ENCODE measurements around the gene CLHC1. TPM values are rescaled to one million over a fixed set of nuclear protein-coding genes. Genes with fewer than 3 reads are reported as not detected.
"Not testable (repeated sequence)": the region's sequence is repeated elsewhere in the genome, so short reads cannot be mapped to it uniquely, and the experiment has no call there.

CLHC1 gene
- total RNA-seq, 2 experiments from 2014 or later, result 4.0 to 6.1 TPM

- POLR2A ChIA-PET, result interaction anchor here (0.6 kb wide), 1 partner anchor 71 kb away, joined by 5 read pairs; no protein-coding TSS in a partner anchor
These were observed 80.2 kb downstream of the CLHC1 start for GRCh38 chr2:55151733-55152433.

GRCh38 chr2:55150834-55151233 lies 81.3 kb downstream of the CLHC1 start:
- POLR2A ChIA-PET, result no interaction called here

More at GRCh38 chr2:55151733-55152433, 80.2 kb downstream of the CLHC1 start:
- no peaks in the 10 kb centered on the region for H3K27me3 Mint-ChIP-seq
- no peak overlapping the region for H3K4me3 Mint-ChIP-seq
- CTCF ChIA-PET, result no interaction called here
- H3K27ac Mint-ChIP-seq, result no peak overlapping the region
- H3K4me1 Mint-ChIP-seq, result no peaks in the 10 kb centered on the region
- ATAC-seq (no peak), DNase-seq (no peak)
- no peaks in the 10 kb centered on the region for H3K36me3 Mint-ChIP-seq (ENCODE audit: low read depth)
- H3K9me3 Mint-ChIP-seq (ENCODE audit: low read depth), result no peaks in the 10 kb centered on the region
- intact Hi-C loops (cut with DNase I, micrococcal nuclease), result no loop called here

GRCh38 chr2:55148269-55148668 lies 83.8 kb downstream of the CLHC1 start:
- H3K4me1 Mint-ChIP-seq, result no peaks in the 10 kb centered on the region
- H3K27me3 Mint-ChIP-seq, result no peaks in the 10 kb centered on the region
- H3K9me3 Mint-ChIP-seq (ENCODE audit: low read depth), result no peaks in the 10 kb centered on the region
- intact Hi-C loops (cut with DNase I, micrococcal nuclease), result no loop called here
- no peak overlapping the region for H3K4me3 Mint-ChIP-seq
- ChIA-PET POLR2A (no interaction called here), CTCF (interaction anchor here (1.1 kb wide), 1 partner anchor 12 kb away, joined by 3 read pairs; no protein-coding TSS in a partner anchor)
- DNase-seq, result no peak
- no peak for ATAC-seq
- no peak overlapping the region for H3K27ac Mint-ChIP-seq
- H3K36me3 Mint-ChIP-seq (ENCODE audit: low read depth), result no peaks in the 10 kb centered on the region

More at GRCh38 chr2:55150834-55151233, 81.3 kb downstream of the CLHC1 start:
- H3K36me3 Mint-ChIP-seq (ENCODE audit: low read depth), result no peaks in the 10 kb centered on the region
- no peak for DNase-seq
- no peak overlapping the region for H3K4me3 Mint-ChIP-seq
- H3K4me1 Mint-ChIP-seq, result no peaks in the 10 kb centered on the region
- ATAC-seq, result no peak
- no peaks in the 10 kb centered on the region for H3K27me3 Mint-ChIP-seq
- CTCF ChIA-PET, result no interaction called here
- intact Hi-C loops (cut with DNase I, micrococcal nuclease), result no loop called here
- H3K9me3 Mint-ChIP-seq (ENCODE audit: low read depth), result no peaks in the 10 kb centered on the region
- H3K27ac Mint-ChIP-seq, result no peak overlapping the region

GRCh38 chr2:55147531-55147930 lies 84.6 kb downstream of the CLHC1 start:
- H3K27ac Mint-ChIP-seq, result no peak overlapping the region
- ChIA-PET POLR2A (no interaction called here), CTCF (interaction anchor here (0.7 kb wide), 1 partner anchor 43 kb away, joined by 3 read pairs; no protein-coding TSS in a partner anchor)
- intact Hi-C loops (cut with DNase I, micrococcal nuclease), result no loop called here
- H3K36me3 Mint-ChIP-seq (ENCODE audit: low read depth), result no peaks in the 10 kb centered on the region
- DNase-seq, result no peak
- no peaks in the 10 kb centered on the region for H3K27me3 Mint-ChIP-seq
- H3K9me3 Mint-ChIP-seq (ENCODE audit: low read depth), result no peaks in the 10 kb centered on the region
- H3K4me3 Mint-ChIP-seq, result no peak overlapping the region
- no peak for ATAC-seq
- H3K4me1 Mint-ChIP-seq, result no peaks in the 10 kb centered on the region

GRCh38 chr2:55147041-55147440 lies 85.1 kb downstream of the CLHC1 start:
- no peak for ATAC-seq
- Mint-ChIP-seq H3K9me3 (ENCODE audit: low read depth) (no peaks in the 10 kb centered on the region), H3K36me3 (ENCODE audit: low read depth) (no peaks in the 10 kb centered on the region), H3K27ac (no peak overlapping the region), H3K4me1 (peaks cover under 1% of the 10 kb centered on the region), H3K4me3 (no peak overlapping the region), H3K27me3 (no peaks in the 10 kb centered on the region)
- POLR2A ChIA-PET, result no interaction called here
- CTCF ChIA-PET, result interaction anchor here (0.6 to 0.7 kb wide), 2 partner anchors 43 to 287 kb away, joined by 3 to 4 read pairs; no protein-coding TSS in a partner anchor
- no peak for DNase-seq
- intact Hi-C loops (cut with DNase I, micrococcal nuclease), result no loop called here

GRCh38 chr2:55146263-55146662 lies 85.8 kb downstream of the CLHC1 start:
- no peaks in the 10 kb centered on the region for H3K27me3 Mint-ChIP-seq
- POLR2A ChIA-PET, result no interaction called here
- H3K9me3 Mint-ChIP-seq (ENCODE audit: low read depth), result no peaks in the 10 kb centered on the region
- no peaks in the 10 kb centered on the region for H3K36me3 Mint-ChIP-seq (ENCODE audit: low read depth)
- no peak overlapping the region for H3K4me3 Mint-ChIP-seq
- DNase-seq (no peak), ATAC-seq (no peak)
- peaks cover 5% of the 10 kb centered on the region for H3K4me1 Mint-ChIP-seq
- CTCF ChIA-PET, result interaction anchor here (0.6 kb wide), 1 partner anchor 288 kb away, joined by 4 read pairs; no protein-coding TSS in a partner anchor
- intact Hi-C loops (cut with DNase I, micrococcal nuclease), result no loop called here
- H3K27ac Mint-ChIP-seq, result no peak overlapping the region

- no peaks in the 10 kb centered on the region for H3K27me3 Mint-ChIP-seq
- DNase-seq, result no peak
- CTCF ChIA-PET, result no interaction called here
- H3K9me3 Mint-ChIP-seq (ENCODE audit: low read depth), result no peaks in the 10 kb centered on the region
- no peak for ATAC-seq
- peaks cover 5% of the 10 kb centered on the region for H3K4me1 Mint-ChIP-seq
- intact Hi-C loops (cut with DNase I, micrococcal nuclease), result no loop called here
- H3K4me3 Mint-ChIP-seq, result no peak overlapping the region
- POLR2A ChIA-PET, result no interaction called here
- H3K36me3 Mint-ChIP-seq (ENCODE audit: low read depth), result no peaks in the 10 kb centered on the region
- H3K27ac Mint-ChIP-seq, result no peak overlapping the region
These were observed 86.9 kb downstream of the CLHC1 start for GRCh38 chr2:55144922-55145820.

- H3K4me3 Mint-ChIP-seq; CTCF ChIA-PET; ATAC-seq; intact Hi-C loops (cut with DNase I, micrococcal nuclease); H3K27me3 Mint-ChIP-seq; H3K27ac Mint-ChIP-seq; H3K4me1 Mint-ChIP-seq; DNase-seq; H3K36me3 Mint-ChIP-seq (ENCODE audit: low read depth); H3K9me3 Mint-ChIP-seq (ENCODE audit: low read depth); POLR2A ChIA-PET: not testable (repeated sequence)
These were observed 88.4 kb downstream of the CLHC1 start for GRCh38 chr2:55143706-55144105.

- Mint-ChIP-seq H3K27ac (no peak overlapping the region), H3K4me1 (peaks cover 5% of the 10 kb centered on the region), H3K4me3 (no peak overlapping the region), H3K27me3 (no peaks in the 10 kb centered on the region), H3K9me3 (ENCODE audit: low read depth) (no peaks in the 10 kb centered on the region), H3K36me3 (ENCODE audit: low read depth) (no peaks in the 10 kb centered on the region)
- DNase-seq, result no peak
- CTCF ChIA-PET, result no interaction called here
- ATAC-seq, result no peak
- POLR2A ChIA-PET, result no interaction called here
- intact Hi-C loops (cut with DNase I, micrococcal nuclease), result no loop called here
These were observed 89.6 kb downstream of the CLHC1 start for GRCh38 chr2:55142518-55142917.

GRCh38 chr2:55141572-55142413 lies 90.3 kb downstream of the CLHC1 start:
- no peak overlapping the region for H3K4me3 Mint-ChIP-seq
- no peaks in the 10 kb centered on the region for H3K9me3 Mint-ChIP-seq (ENCODE audit: low read depth)
- ATAC-seq, result peak; percentile 39
- CTCF ChIA-PET, result no interaction called here
- H3K36me3 Mint-ChIP-seq (ENCODE audit: low read depth), result no peaks in the 10 kb centered on the region
- intact Hi-C loops (cut with DNase I, micrococcal nuclease), result no loop called here
- no peak overlapping the region for H3K27ac Mint-ChIP-seq
- no peaks in the 10 kb centered on the region for H3K27me3 Mint-ChIP-seq
- H3K4me1 Mint-ChIP-seq, result peaks cover 5% of the 10 kb centered on the region
- POLR2A ChIA-PET, result no interaction called here
- DNase-seq, result no peak

Data from activated CD4-positive, alpha-beta T cell treated with anti-CD3 and anti-CD28 coated beads for 36 hours (primary cell).